Panc1 (cell line): ENCODE results near the gene STEAP2. TPM values are rescaled to one million over a fixed set of nuclear protein-coding genes. Genes with fewer than 3 reads are reported as not detected.

Experiments
- ATAC-seq: fragments of 200-7000 bp; cut with Tn5 transposase; 2 replicates; pipeline ENCODE4 v1.9.1; 2020; ENCODE audit warnings: mild to moderate bottlenecking, moderate library complexity
- BruUV-seq: library from RNA; stranded (reverse); fragments of 400-500 nt; replicated peaks from 2 replicates; lab custom pipeline; 2021; lab: Mats Ljungman, UMichigan
- CTCF ChIA-PET: fragments of 300-600 bp; sonication (Branson Sonifier 250); formaldehyde crosslinking; loops from one replicate; lab custom pipeline; 2022; ENCODE audit warnings: antibody characterized with exemption; lab: Charles Lee
- POLR2A ChIA-PET: fragments of 300-600 bp; sonication (Branson Sonifier 250); formaldehyde crosslinking; loops from one replicate; lab custom pipeline; 2022; ENCODE audit warnings: antibody characterized with exemption; lab: Charles Lee
- DNase-seq: peaks from one replicate; pipeline ENCODE4 v3.0.0-alpha.2; 2010; ENCODE audit warnings: low read depth, low spot score
- H3K27ac ChIP-seq: 2 replicates; pipeline ENCODE4 v1.5.1; 2011; ENCODE audit warnings: mild to moderate bottlenecking, low read length, inconsistent platforms
- H3K27me3 ChIP-seq: fragments of 200-500 bp; sonication (Bioruptor generic); 2 replicates; pipeline ENCODE4 v1.6.0; 2014; ENCODE audit warnings: low read length, inconsistent platforms; ENCODE audit not compliant: control insufficient read depth, insufficient read depth
- H3K36me3 ChIP-seq: fragments of 200-500 bp; sonication (Bioruptor generic); 2 replicates; pipeline ENCODE4 v1.5.1; 2014; ENCODE audit warnings: inconsistent platforms, mild to moderate bottlenecking, low read length, moderate library complexity; ENCODE audit not compliant: control insufficient read depth, insufficient read depth
- H3K4me1 ChIP-seq: 2 replicates; pipeline ENCODE4 v1.5.1; 2011; ENCODE audit warnings: inconsistent platforms, mild to moderate bottlenecking, low read length, moderate library complexity; ENCODE audit not compliant: control insufficient read depth, insufficient read depth
- H3K4me3 ChIP-seq, 2 experiments: 2 replicates each; pipeline ENCODE4 v1.5.1; 2011 to 2012; ENCODE audit warnings: low read depth in 2 of 2, low read length in 2 of 2, mild to moderate bottlenecking in 2 of 2, inconsistent platforms in 1 of 2, moderate library complexity in 1 of 2
- H3K9me3 ChIP-seq: fragments of 200-500 bp; sonication (Bioruptor generic); 2 replicates; pipeline ENCODE4 v1.5.1; 2014; ENCODE audit warnings: low read depth, mild to moderate bottlenecking, inconsistent platforms, low read length, moderate library complexity; ENCODE audit not compliant: control insufficient read depth, insufficient read depth
- CTCF ChIP-seq: fragments of 450-650 bp; IDR thresholded peaks from 2 replicates; pipeline ENCODE4 v1.5.1; 2017; ENCODE audit warnings: mild to moderate bottlenecking
- POLR2AphosphoS5 ChIP-seq: IDR thresholded peaks from 2 replicates; pipeline ENCODE4 v1.6.1; 2012; ENCODE audit warnings: mild to moderate bottlenecking, low read depth, low read length, moderate library complexity
- REST ChIP-seq, 2 experiments: IDR thresholded peaks; 2 replicates each; pipeline ENCODE4 v1.6.1; 2011 to 2012; ENCODE audit warnings: low read depth in 2 of 2, control low read depth in 1 of 2, low read length in 1 of 2, mild to moderate bottlenecking in 1 of 2, moderate library complexity in 1 of 2; ENCODE audit not compliant: insufficient read depth in 1 of 2
- SIN3A ChIP-seq: IDR thresholded peaks from 2 replicates; pipeline ENCODE4 v1.6.1; 2012; ENCODE audit warnings: low read depth, mild to moderate bottlenecking, low read length, moderate library complexity, borderline replicate concordance; ENCODE audit not compliant: insufficient read depth
- TCF7L2 ChIP-seq: IDR thresholded peaks from 2 replicates; pipeline ENCODE4 v1.6.1; 2011; ENCODE audit warnings: mild to moderate bottlenecking, low read depth, low read length, inconsistent platforms
- in situ Hi-C: cut with HindIII; loops from 2 replicates; pipeline ENCODE4 v1.10.0; 2016; ENCODE audit warnings: low sequenced_read_pairs, low pct_unique_long_range_greater_than_20kb
- intact Hi-C: fragments of 100-400 bp; cut with micrococcal nuclease; formaldehyde crosslinking; loops from one replicate; pipeline ENCODE4 v1.10.0; 2022; ENCODE audit not compliant: unreplicated experiment
- total RNA-seq: library from RNA; stranded (reverse); gene quantifications from one replicate; pipeline ENCODE4 v1.2.1, GENCODE V29; 2021; ENCODE audit not compliant: unreplicated experiment

STEAP2 gene
- total RNA-seq, 1 experiment from 2014 or later: 4.1 TPM

DNA sequence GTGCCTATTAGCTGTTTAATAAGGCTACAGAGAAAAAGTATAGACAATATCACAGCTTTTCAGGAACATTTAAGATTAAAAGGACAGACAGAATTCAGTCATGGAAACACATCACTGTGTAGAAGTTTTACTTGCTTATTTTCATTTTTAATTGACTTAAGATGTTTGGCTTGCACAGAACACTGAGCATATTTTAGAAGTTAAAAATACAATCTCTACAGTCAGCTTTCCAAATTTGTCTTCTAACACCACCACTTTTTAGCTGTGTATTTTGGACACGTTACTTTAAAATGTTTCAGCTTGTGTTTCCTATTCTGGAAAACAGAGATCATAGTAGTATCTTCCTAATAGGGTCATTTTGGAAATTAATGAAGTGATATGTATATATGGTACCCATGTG is 45.2 kb downstream of the STEAP2 start:
- no TSS peak for BruUV-seq
- intact Hi-C loops: no loop called here
- CTCF ChIA-PET: interaction anchor here (0.7 kb wide), 2 partner anchors 46 to 103 kb away, joined by 3 read pairs; partner anchors contain the start of gene STEAP1
- no peak for ATAC-seq
- H3K4me3 ChIP-seq: no peak overlapping the region
- no peaks in the 10 kb centered on the region; the same call in 1 of the 2 replicates for H3K36me3 ChIP-seq
- no peak for TF ChIP-seq POLR2AphosphoS5
- TF ChIP-seq SIN3A: no peak
- no peak for TF ChIP-seq CTCF
- no peak for TF ChIP-seq REST (IDR thresholded peaks at IDR 0.05; ENCODE audit: insufficient read depth in 1 of 2, low read depth in 2 of 2, low read length in 1 of 2)
- TF ChIP-seq TCF7L2: no peak
- H3K4me1 ChIP-seq: no peaks in the 10 kb centered on the region
- H3K27me3 ChIP-seq: no peaks in the 10 kb centered on the region
- no peak overlapping the region for H3K27ac ChIP-seq
- in situ Hi-C loops: no loop called here
- DNase-seq: no peak
- H3K9me3 ChIP-seq: no peaks in the 10 kb centered on the region
- POLR2A ChIA-PET: no interaction called here

DNA sequence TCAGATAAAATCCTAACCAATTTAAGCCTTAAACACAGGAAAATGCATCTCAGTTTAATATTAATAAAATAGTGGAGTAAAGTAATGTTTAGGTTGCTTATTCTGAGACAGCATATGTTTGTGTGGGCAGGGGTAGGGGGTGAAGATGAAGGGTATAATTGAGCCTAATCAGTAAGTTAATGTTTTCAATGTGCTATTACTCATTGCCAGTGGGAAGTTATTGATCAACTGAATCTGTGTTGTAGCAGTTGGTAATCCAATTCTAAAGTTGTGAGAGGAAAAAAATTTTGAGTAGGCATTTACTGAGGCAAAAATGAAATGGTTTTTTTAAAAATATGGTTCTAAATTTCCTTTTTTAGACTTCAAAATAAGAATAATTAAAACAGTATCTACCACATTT is 49.9 kb downstream of the STEAP2 start:
- Histone ChIP-seq H3K4me1 (no peaks in the 10 kb centered on the region), H3K4me3 (no peak overlapping the region), H3K36me3 (no peaks in the 10 kb centered on the region; the same call in 1 of the 2 replicates), H3K27ac (no peak overlapping the region), H3K27me3 (no peaks in the 10 kb centered on the region; the same call in 1 of the 2 replicates), H3K9me3 (no peaks in the 10 kb centered on the region)
- no peak for ATAC-seq
- no TSS peak for BruUV-seq
- TF ChIP-seq CTCF (no peak), TCF7L2 (no peak), REST (IDR thresholded peaks at IDR 0.05; ENCODE audit: insufficient read depth in 1 of 2, low read depth in 2 of 2, low read length in 1 of 2) (no peak), SIN3A (no peak), POLR2AphosphoS5 (no peak)
- intact Hi-C loops (loop anchor here (5.0 kb wide), 1 partner anchor 166 kb away; no protein-coding TSS in a partner anchor), in situ Hi-C loops (no loop called here)
- ChIA-PET POLR2A (no interaction called here), CTCF (no interaction called here)
- DNase-seq: no peak
